Neutrophil (primary cell): ENCODE measurements around the gene ABCA5.

ENCODE experiments used
- H3K27ac ChIP-seq: fragments of 200-600 bp; sonication (generic); 2 replicates; pipeline ENCODE4 v1.5.1; 2016; ENCODE audit warnings: mild to moderate bottlenecking, moderate library complexity
- H3K27me3 ChIP-seq: fragments of 200-600 bp; sonication (generic); 2 replicates; pipeline ENCODE4 v1.6.0; 2016; ENCODE audit warnings: mild to moderate bottlenecking
- H3K36me3 ChIP-seq: fragments of 200-600 bp; sonication (generic); 2 replicates; pipeline ENCODE4 v1.5.1; 2017
- H3K4me1 ChIP-seq, 2 experiments: fragments of 200-600 bp in 1 of 2; sonication (generic) in 1 of 2; 1 replicate in 1 of 2; 2 replicates in 1 of 2; pipeline versions ENCODE4 v1.5.1 to v1.6.1; 2013 to 2016; ENCODE audit warnings: low read depth in 1 of 2, low read length in 1 of 2, mild to moderate bottlenecking in 1 of 2, moderate library complexity in 1 of 2; ENCODE audit not compliant: control insufficient read depth in 1 of 2, insufficient read depth in 1 of 2
- H3K4me3 ChIP-seq, 2 experiments: fragments of 200-600 bp in 1 of 2; sonication (generic) in 1 of 2; 1 replicate in 1 of 2; 2 replicates in 1 of 2; pipeline ENCODE4 v1.5.1; 2013 to 2016; ENCODE audit warnings: low read depth in 1 of 2, low read length in 1 of 2, mild to moderate bottlenecking in 1 of 2, moderate library complexity in 1 of 2
- H3K9me3 ChIP-seq: fragments of 200-600 bp; sonication (generic); 2 replicates; pipeline ENCODE4 v1.5.1; 2016
- CTCF ChIP-seq: fragments of 200-600 bp; sonication (generic); IDR thresholded peaks from 2 replicates; pipeline ENCODE4 v1.5.1; 2016; ENCODE audit warnings: antibody characterized with exemption

ABCA5 gene

GRCh38 chr17:69271023-69271422, 55.9 kb downstream of the ABCA5 start:
- Histone ChIP-seq H3K9me3 (no peaks in the 10 kb centered on the region), H3K4me3 (no peak overlapping the region), H3K36me3 (peaks cover 5% of the 10 kb centered on the region), H3K4me1 (peaks cover 4 to 9% of the 10 kb centered on the region in 2 experiments), H3K27me3 (no peaks in the 10 kb centered on the region), H3K27ac (no peak overlapping the region)
- TF ChIP-seq CTCF = no peak

- no peaks in the 10 kb centered on the region for H3K27me3 ChIP-seq
- TF ChIP-seq CTCF = no peak
- peaks cover 4 to 9% of the 10 kb centered on the region in 2 experiments for H3K4me1 ChIP-seq
- no peaks in the 10 kb centered on the region for H3K36me3 ChIP-seq
- H3K4me3 ChIP-seq = no peak overlapping the region
- no peaks in the 10 kb centered on the region for H3K9me3 ChIP-seq
- no peak overlapping the region for H3K27ac ChIP-seq
Measured at GRCh38 chr17:69269131-69269998, 57.6 kb downstream of the ABCA5 start.

- peaks cover 4 to 9% of the 10 kb centered on the region in 2 experiments for H3K4me1 ChIP-seq
- no peak overlapping the region for H3K4me3 ChIP-seq
- H3K36me3 ChIP-seq = no peaks in the 10 kb centered on the region
- no peaks in the 10 kb centered on the region for H3K27me3 ChIP-seq
- H3K9me3 ChIP-seq = no peaks in the 10 kb centered on the region
- H3K27ac ChIP-seq = no peak overlapping the region
- TF ChIP-seq CTCF = no peak
Measured at GRCh38 chr17:69268543-69269014, 58.4 kb downstream of the ABCA5 start.

- no peak for TF ChIP-seq CTCF
- H3K4me3 ChIP-seq = no peak overlapping the region
- H3K9me3 ChIP-seq = no peaks in the 10 kb centered on the region
- H3K36me3 ChIP-seq = no peaks in the 10 kb centered on the region
- H3K27me3 ChIP-seq = no peaks in the 10 kb centered on the region
- peaks cover 4 to 9% of the 10 kb centered on the region in 2 experiments for H3K4me1 ChIP-seq
- H3K27ac ChIP-seq = no peak overlapping the region
Measured at GRCh38 chr17:69267219-69267618, 59.7 kb downstream of the ABCA5 start.

GRCh38 chr17:69265873-69266272, 61.1 kb downstream of the ABCA5 start:
- Histone ChIP-seq H3K36me3 (no peaks in the 10 kb centered on the region), H3K27ac (no peak overlapping the region), H3K9me3 (no peaks in the 10 kb centered on the region), H3K4me3 (no peak overlapping the region), H3K4me1 (peaks cover 4 to 9% of the 10 kb centered on the region in 2 experiments), H3K27me3 (no peaks in the 10 kb centered on the region)
- no peak for TF ChIP-seq CTCF
